ENCODE results near the gene ENPP6.
"Not testable (repeated sequence)": the region's sequence is repeated elsewhere in the genome, so short reads cannot be mapped to it uniquely, and the experiment has no call there.

Gene ENPP6

DNA sequence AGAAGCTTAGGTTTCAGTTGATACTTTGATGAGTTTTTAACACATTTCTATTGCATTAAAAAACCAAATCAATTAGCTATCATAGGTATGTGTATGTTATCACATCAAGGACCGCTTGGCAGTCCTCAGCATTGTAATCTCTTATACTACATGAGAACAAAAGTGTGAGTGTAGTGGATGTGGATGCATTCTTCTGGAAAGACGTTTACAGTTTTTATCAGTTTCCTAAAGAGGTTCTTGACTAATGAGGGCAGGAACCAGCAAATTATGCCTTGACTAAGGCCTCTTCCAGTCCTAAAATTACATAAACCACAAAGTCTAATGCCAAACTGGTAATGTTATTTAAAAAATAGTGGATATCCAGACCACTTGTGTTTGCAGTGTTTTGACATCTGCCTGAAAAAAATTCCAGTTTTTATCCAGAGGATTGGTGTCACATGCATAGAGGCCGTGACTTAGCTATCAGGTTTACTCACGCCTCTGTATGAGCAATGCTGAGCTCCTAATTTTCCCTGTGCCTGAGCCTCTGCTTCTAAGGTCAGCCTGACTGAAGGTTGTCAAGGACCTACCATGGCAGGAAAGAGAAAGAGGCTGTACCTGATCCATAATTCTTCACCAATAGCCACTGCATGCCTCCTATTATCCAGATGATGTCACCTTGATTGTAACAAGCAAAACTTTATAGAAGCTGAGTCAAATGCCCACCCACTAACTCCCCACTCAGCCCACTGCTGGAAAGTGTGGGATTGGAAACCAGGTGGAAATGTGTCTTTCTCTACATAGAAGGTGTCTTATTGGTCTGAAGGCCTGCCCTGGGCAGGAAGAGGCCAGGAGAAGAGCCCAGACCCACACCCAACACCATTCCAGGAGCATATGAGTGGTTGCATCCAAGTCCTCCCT lies 68.7 kb downstream of the ENPP6 start:
- DNase-seq (ENCODE audit: low read depth) = no peak

- DNase-seq (ENCODE audit: low read depth) = no peak
Measured at GRCh38 chr4:184147858-184148737, 69.6 kb downstream of the ENPP6 start.

DNA sequence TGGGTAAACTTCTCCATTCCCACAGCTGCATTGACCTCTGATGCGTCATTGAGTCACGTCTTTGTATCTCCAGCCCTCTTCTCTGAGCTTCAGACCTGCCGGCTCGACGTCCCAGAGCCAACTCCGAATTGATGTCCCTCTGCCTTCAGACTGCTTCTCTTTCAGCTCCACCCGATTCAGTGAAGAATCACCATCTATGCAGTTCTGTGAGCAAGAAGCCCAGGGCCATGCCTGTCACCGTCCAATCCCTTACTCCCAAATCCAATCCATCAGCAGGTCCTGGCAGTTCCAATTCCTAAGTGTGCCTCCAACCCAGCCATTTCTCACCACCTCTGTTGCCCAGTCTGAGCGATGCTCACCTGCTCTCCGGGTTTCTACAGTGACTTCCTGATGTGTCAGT lies 70.7 kb downstream of the ENPP6 start:
- DNase-seq (ENCODE audit: low read depth) = no peak

GRCh38 chr4:184145596-184145995 lies 72.1 kb downstream of the ENPP6 start:
- no peak for DNase-seq (ENCODE audit: low read depth)

DNA sequence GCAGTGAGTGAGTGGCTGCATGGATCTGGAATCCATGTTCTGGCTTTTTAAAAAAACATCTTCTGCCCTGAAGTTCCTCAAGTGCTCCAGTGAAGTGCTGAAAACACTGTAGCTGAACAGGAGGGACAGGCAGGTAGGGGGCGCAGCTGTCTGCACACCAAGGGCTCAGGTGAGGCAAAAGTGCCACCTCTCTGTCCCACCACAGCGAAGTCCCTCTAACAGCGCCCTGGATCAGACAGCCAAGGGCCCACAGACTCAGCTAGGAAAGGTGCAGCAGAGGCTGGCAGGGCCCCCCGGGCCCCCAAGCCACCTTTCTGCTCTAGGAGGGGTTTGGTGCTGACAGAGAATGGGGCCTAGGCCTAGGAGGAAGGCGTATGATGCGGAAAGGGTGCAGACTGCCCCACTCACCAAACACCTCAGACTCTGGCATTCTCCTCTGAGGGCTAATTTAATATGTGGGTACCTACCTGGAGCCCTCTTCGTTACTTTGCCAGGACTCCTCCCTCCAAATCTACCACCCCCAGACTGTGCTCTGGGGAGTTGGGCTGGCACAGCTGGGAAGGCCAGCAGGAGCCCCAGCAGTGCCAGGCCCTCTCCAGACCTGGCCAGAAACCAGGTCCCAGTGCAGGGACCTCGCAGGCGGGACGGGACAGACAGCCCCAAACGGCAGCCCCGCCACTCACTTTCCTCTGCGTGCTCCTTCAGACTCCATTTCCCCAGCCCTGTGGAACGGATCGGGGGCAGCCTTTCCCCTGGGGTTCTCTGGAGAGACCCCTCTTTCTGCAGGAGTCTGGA lies 73.7 kb downstream of the ENPP6 start:
- DNase-seq (ENCODE audit: low read depth) = no peak

DNA sequence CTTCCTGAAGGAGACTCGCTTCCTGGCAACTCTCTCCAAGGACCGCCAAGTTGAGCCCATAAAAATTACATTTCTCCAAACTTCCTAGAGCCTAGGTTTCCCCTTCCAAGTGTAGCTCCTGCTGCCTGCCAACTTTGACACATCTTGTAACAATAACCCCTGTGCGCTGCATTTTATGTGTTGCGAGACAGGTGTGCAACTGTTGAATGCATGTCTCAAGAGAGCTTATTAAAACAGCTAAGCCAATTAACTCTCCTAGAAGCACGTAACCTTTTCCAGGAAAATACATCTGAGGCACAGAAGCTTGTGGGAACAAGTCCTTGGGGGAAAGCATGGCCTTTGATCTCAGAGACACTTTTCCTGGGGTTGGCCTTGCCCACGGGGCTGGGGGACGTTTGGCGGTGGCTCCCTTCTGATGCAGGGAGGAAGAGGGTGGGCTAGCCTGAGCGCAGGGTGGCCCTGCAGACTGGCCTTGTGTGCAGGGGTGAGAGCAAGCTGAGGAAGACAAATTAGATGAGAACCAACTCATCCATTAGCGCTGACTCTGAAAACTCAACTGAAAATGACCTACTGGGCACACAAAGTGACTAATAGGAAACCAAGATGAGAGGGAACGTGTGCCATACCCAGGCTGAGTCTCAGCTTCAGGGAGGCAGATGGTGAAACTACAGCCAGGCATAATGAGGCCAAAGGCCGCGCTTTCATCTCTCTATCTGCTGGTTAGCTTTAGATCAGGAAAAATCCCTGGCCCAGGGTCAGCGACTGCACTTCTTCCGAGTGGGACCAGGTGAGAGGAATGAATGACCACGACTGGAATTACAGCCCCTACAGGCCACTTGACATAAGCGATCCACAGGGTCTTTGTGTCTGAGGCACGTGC lies 75.3 kb downstream of the ENPP6 start:
- no peak for DNase-seq (ENCODE audit: low read depth)

DNA sequence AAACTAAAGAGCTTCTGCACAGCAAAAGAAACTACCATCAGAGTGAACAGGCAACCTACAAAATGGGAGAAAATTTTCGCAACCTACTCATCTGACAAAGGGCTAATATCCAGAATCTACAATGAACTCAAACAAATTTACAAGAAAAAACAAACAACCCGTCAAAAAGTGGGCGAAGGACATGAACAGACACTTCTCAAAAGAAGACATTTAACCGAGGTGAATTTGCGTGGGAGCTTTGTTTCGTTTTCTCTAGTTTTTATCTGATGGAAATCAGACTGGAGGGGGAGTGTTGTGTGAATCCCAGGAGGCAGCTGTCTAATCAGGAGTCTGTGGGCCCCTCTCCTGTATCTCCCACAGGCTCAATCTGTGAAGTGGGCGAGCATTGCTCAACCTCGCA lies 76.8 kb downstream of the ENPP6 start:
- not testable (repeated sequence) for DNase-seq (ENCODE audit: low read depth)

DNA sequence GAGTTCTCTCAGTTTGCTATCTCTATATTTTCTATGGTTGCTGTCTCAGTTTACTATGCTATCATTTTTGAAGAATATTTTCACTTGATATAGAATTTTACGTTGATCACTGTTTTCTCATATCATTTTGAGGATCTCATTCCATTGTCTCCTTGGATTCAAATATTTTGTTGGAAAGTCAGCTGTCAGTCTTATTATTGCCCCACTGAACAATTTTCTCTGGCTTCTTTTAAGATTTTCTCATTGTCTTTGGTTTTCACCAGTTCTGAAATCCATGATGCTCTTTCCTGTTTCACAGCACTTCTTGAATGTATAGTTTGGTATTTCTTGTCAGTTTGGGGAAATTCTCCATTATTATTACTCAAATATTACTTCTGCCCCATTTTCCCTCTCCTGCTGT lies 81.1 kb downstream of the ENPP6 start:
- no peak for DNase-seq (ENCODE audit: low read depth)

DNA sequence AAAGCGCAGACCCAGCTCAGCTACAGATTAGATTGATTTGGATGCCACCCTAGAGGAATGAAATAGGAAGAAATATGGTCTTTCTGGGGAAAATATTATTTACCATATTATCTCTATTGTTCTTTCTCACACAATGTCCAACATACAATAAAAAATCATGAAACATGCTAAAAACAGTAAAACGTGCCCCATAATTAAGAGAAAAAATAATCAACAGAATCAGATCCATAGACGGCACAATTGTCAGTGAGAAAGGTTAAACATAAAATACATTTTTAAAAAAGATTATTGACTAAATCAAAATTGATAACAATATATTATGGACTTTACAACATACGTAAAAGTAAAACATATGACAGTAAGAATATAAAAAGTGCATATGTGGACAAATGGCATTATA lies 90.9 kb downstream of the ENPP6 start:
- DNase-seq (ENCODE audit: low read depth) = no peak

- DNase-seq (ENCODE audit: low read depth) = no peak
Measured at GRCh38 chr4:184122631-184123408, 94.9 kb downstream of the ENPP6 start.

DNA sequence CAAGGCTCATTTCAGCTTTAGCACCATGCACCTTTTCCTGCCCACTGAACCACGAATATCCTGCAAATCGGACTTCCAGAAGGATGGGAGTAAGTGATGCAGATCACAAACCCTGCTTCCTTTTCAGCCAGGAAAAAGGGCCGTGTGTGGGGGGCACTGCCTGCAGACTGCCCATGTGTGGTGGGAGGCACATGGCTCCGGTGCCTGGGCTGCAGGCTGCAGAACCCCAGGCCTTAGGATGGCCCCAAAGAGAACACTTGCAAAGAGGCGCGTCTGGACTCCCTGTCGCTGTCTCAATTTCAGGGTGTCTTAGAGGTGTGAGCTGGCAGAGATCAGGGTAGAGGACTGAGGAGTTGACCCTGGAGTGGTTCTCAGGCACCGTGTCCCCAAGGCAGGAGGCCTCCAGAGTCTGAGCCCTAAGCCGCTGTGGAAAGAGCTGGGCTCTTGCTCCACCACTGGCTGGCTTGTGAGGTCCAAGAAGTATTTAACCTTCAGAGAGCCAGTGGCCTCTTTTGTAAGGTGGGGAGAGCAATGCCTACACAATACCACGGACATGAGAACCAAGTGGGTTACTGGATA lies 97.0 kb downstream of the ENPP6 start:
- no peak for DNase-seq (ENCODE audit: low read depth)

- no peak for DNase-seq (ENCODE audit: low read depth)
Measured at GRCh38 chr4:184117662-184118199, 99.9 kb downstream of the ENPP6 start.

DNA sequence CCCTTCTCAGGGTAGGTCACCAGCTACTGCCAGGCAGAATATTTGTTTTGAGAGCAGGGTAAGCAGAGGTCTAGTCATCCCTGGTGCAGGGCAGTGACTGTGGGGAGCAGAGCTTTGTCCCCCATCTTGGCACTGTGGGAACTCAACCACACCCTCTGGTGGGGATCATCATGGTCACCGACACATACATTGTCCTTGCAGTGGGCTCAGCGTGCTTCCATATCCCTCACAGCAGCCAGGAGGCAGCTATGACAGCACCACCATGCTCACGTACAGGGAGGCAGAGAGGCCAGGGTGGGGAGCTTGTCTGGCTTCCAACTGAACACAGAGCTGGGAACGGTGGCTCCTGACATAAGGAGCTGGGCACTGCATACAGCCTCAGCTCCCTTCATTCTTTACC lies 102.3 kb downstream of the ENPP6 start:
- DNase-seq (ENCODE audit: low read depth) = no peak

DNA sequence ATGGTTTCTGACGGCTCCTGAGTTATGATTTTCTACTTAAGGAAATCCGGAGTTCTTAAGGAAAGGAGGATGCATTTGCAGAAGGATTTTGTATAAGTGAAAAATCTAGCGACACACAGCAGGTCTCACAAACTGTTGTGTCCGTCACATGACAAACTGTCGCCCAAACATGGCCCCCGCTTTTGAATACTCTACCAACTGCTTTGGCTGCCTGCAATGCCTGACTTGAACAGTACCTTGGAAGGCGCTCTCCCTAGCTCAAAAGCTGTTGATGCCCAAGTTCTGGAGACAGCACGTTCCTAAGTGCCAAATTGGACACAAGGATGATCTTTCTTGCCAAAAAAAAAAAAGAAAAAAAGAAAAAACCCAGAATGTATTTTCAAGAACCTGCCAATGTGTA lies 103.2 kb downstream of the ENPP6 start:
- DNase-seq (ENCODE audit: low read depth) = no peak

DNA sequence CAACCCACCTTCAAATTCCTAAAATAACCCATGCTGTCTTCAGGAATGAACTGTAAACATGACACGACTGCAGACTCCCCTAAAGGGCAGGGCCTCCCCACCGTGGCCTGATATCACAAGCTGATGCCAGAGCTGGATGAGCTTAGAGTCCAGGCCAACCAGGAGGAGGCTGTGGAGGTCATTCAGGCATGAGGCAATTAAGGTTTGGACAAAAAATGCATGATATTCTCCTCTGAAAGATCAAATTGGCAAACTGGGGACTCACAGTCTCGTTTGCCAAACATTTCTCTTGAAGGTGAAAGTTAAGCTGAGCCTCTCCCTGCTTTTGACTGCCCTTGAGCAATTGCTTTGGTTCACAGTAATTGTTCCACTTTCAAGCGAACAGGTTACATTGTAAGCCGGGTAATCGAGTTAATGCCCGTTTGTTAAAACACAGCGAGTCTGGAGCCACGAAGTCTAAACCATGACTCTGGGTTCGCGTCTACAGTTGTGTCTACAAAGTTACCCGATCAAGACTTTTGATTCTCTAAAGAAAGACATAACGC lies 105.6 kb downstream of the ENPP6 start:
- no peak for DNase-seq (ENCODE audit: low read depth)

DNA sequence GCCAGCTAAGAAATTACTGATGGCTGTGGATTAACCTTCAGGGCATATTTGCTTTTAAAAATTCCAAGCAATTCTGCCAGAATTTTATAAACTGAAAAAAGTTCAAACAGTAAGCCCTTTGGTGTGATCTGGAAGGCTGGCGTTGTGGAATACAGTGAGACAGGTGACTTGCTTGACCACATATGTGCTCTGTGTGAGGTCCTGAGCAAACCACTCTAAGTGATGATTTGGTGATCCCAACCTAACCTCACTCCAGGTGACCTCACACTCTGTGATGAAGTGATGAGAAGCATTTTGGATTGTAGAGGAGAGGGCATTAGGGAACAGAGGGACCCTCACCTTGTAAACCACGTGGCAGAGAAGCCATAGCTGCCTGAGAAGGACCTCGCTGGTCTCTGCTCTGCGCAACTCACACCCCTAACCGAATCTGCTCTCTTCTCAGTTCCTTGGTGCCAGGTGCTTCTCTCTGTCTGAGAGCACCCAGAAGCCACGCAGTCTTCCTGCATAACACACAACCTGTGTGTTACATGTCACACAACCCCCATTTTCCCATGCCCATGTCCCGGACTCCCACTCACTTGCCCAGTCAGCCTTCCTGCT lies 106.3 kb downstream of the ENPP6 start:
- no peak for DNase-seq (ENCODE audit: low read depth)

- no peak for DNase-seq (ENCODE audit: low read depth)
Measured at GRCh38 chr4:184110452-184111224, 107.0 kb downstream of the ENPP6 start.

GRCh38 chr4:184108006-184108501 lies 109.6 kb downstream of the ENPP6 start:
- DNase-seq (ENCODE audit: low read depth) = no peak
